GM21390 (cell line): ENCODE data around the gene ANAPC5.
"Not testable (repeated sequence)": the region's sequence is repeated elsewhere in the genome, so short reads cannot be mapped to it uniquely, and the experiment has no call there.

Source experiments
- ATAC-seq: cut with Tn5 transposase; IDR thresholded peaks from one replicate; pipeline ENCODE4 v1.9.1; 2021; ENCODE audit not compliant: unreplicated experiment

Gene ANAPC5

GRCh38 chr12:121351820-121352681 lies at the start of gene ANAPC5:
Gene ANAPC5, minus strand, starts transcription at chr12:121352411. Its CDS starts 71 bp downstream, at chr12:121352340.
- ATAC-seq = peak; percentile 96

- peak; percentile 34 for ATAC-seq
Observed at GRCh38 chr12:121400332-121401139, 48.3 kb upstream of the ANAPC5 start.

GRCh38 chr12:121399391-121400331 lies 47.5 kb upstream of the ANAPC5 start, which contains the start of gene RNF34:
Gene RNF34, plus strand, starts transcription at chr12:121400118. Its CDS starts 95 bp downstream, at chr12:121400213.
- peak; percentile 83 for ATAC-seq

GRCh38 chr12:121398355-121398754 lies 46.1 kb upstream of the ANAPC5 start:
- no peak for ATAC-seq

- no peak for ATAC-seq
Observed at GRCh38 chr12:121397521-121397920, 45.3 kb upstream of the ANAPC5 start.

- no peak for ATAC-seq
Observed at GRCh38 chr12:121392325-121392716, 40.1 kb upstream of the ANAPC5 start.

- no peak for ATAC-seq
Observed at GRCh38 chr12:121391619-121392324, 39.6 kb upstream of the ANAPC5 start.

GRCh38 chr12:121390856-121391255 lies 38.6 kb upstream of the ANAPC5 start:
- no peak for ATAC-seq

GRCh38 chr12:121388421-121388981 lies 36.3 kb upstream of the ANAPC5 start:
- no peak for ATAC-seq

GRCh38 chr12:121384891-121385290 lies 32.7 kb upstream of the ANAPC5 start:
- ATAC-seq = not testable (repeated sequence)

GRCh38 chr12:121383601-121384021 lies 31.4 kb upstream of the ANAPC5 start:
- no peak for ATAC-seq

GRCh38 chr12:121379945-121380344 lies 27.7 kb upstream of the ANAPC5 start:
- ATAC-seq = no peak

- no peak for ATAC-seq
Observed at GRCh38 chr12:121378736-121379135, 26.5 kb upstream of the ANAPC5 start.

GRCh38 chr12:121376754-121377697 lies 24.8 kb upstream of the ANAPC5 start:
- no peak for ATAC-seq

GRCh38 chr12:121374945-121375584 lies 22.9 kb upstream of the ANAPC5 start:
- ATAC-seq = not testable (repeated sequence)

- not testable (repeated sequence) for ATAC-seq
Observed at GRCh38 chr12:121374336-121374735, 22.1 kb upstream of the ANAPC5 start.

GRCh38 chr12:121373755-121374154 lies 21.5 kb upstream of the ANAPC5 start:
- no peak for ATAC-seq

GRCh38 chr12:121371404-121371803 lies 19.2 kb upstream of the ANAPC5 start:
- no peak for ATAC-seq
